HCT116 (cell line): Measurements from ENCODE around the gene TMEM208. TPM values are rescaled to one million over a fixed set of nuclear protein-coding genes. Genes with fewer than 3 reads are reported as not detected.

Experiments
- ATAC-seq: fragments of 200-7000 bp; cut with Tn5 transposase; 2 replicates; pipeline ENCODE4 v1.9.1; 2020; ENCODE audit warnings: mild to moderate bottlenecking, moderate library complexity
- BruUV-seq: library from RNA; stranded (reverse); fragments of 400-500 nt; replicated peaks from 2 replicates; lab custom pipeline; 2021; lab: Mats Ljungman, UMichigan
- CTCF ChIA-PET: fragments of 300-600 bp; sonication (Branson Sonifier 250); formaldehyde crosslinking; loops from one replicate; lab custom pipeline; 2021; ENCODE audit warnings: antibody characterized with exemption; lab: Charles Lee
- POLR2A ChIA-PET: fragments of 300-600, 350-600 bp; sonication (Branson Sonifier 250); formaldehyde crosslinking; loops from one replicate; lab custom pipeline; 2021; ENCODE audit warnings: antibody characterized with exemption; lab: Charles Lee
- RAD21 ChIA-PET, 2 experiments: fragments of 300-600 bp; sonication (Branson Sonifier 250); formaldehyde crosslinking; loops; one replicate each; lab custom pipeline; 2023; ENCODE audit warnings: low total read pairs in 2 of 2; ENCODE audit not compliant: uncharacterized antibody in 2 of 2, unreplicated experiment in 2 of 2, low non-redundant PET in 1 of 2; lab: Charles Lee
- DNase-seq: peaks from one replicate; pipeline ENCODE4 v3.0.0-alpha.2; 2010; ENCODE audit warnings: low read depth, low spot score
- H2AFZ ChIP-seq: fragments of 200-600 bp; shearing (Covaris generic), sonication (generic); 2 replicates; pipeline ENCODE4 v1.6.1; 2017; ENCODE audit warnings: low read depth, mixed run types, mixed read lengths, antibody characterized with exemption, low read length; ENCODE audit not compliant: poor library complexity, severe bottlenecking
- H3K27ac ChIP-seq: 2 replicates; pipeline ENCODE4 v1.5.1; 2012; ENCODE audit warnings: low read depth, low read length
- H3K27me3 ChIP-seq: fragments of 200-600 bp; sonication (generic); 2 replicates; pipeline ENCODE4 v1.6.1; 2016; ENCODE audit warnings: mixed run types, low read length, mixed read lengths; ENCODE audit not compliant: insufficient read depth
- H3K36me3 ChIP-seq, 2 experiments: fragments of 200-500 bp in 1 of 2; fragments of 200-600 bp in 1 of 2; sonication (Bioruptor generic) in 1 of 2; sonication (generic) in 1 of 2; 2 replicates each; pipeline versions ENCODE4 v1.5.1 to v1.6.1; 2014 to 2016; ENCODE audit warnings: low read length in 2 of 2, inconsistent platforms in 1 of 2, mixed read lengths in 1 of 2, mixed run types in 1 of 2; ENCODE audit not compliant: insufficient read depth in 2 of 2, control insufficient read depth in 1 of 2
- H3K4me1 ChIP-seq, 2 experiments: fragments of 200-600 bp in 1 of 2; sonication (generic) in 1 of 2; 2 replicates each; pipeline versions ENCODE4 v1.5.1 to v1.6.1; 2012 to 2017; ENCODE audit warnings: low read length in 2 of 2, inconsistent platforms in 1 of 2, mild to moderate bottlenecking in 1 of 2, mixed read lengths in 1 of 2, mixed run types in 1 of 2, moderate library complexity in 1 of 2; ENCODE audit not compliant: insufficient read depth in 2 of 2, control insufficient read depth in 1 of 2
- H3K4me2 ChIP-seq: fragments of 200-600 bp; sonication (generic); 2 replicates; pipeline ENCODE4 v1.6.1; 2017; ENCODE audit warnings: mixed run types, low read length, mixed read lengths
- H3K4me3 ChIP-seq, 2 experiments: fragments of 200-600 bp in 1 of 2; sonication (generic) in 1 of 2; replicated peaks in 1 of 2; 2 replicates each; pipeline ENCODE4 v1.5.1; 2011 to 2016; ENCODE audit warnings: low read length in 2 of 2, control low read depth in 1 of 2, low read depth in 1 of 2, mild to moderate bottlenecking in 1 of 2, mixed read lengths in 1 of 2, mixed run types in 1 of 2
- H3K79me2 ChIP-seq: fragments of 200-600 bp; sonication (generic); 2 replicates; pipeline ENCODE4 v1.6.1; 2017; ENCODE audit warnings: mild to moderate bottlenecking, mixed run types, low read length, moderate library complexity, mixed read lengths; ENCODE audit not compliant: insufficient read depth
- H3K9ac ChIP-seq: fragments of 200-600 bp; sonication (generic); 2 replicates; pipeline ENCODE4 v1.6.1; 2016; ENCODE audit warnings: low read length, mixed read lengths
- H3K9me2 ChIP-seq: fragments of 200-600 bp; sonication (generic), shearing (Covaris generic); 2 replicates; pipeline ENCODE4 v1.6.1; 2017; ENCODE audit warnings: mixed run types, mild to moderate bottlenecking, moderate library complexity; ENCODE audit not compliant: insufficient read depth
- H3K9me3 ChIP-seq, 2 experiments: fragments of 200-500 bp in 1 of 2; fragments of 200-600 bp in 1 of 2; sonication (Bioruptor generic) in 1 of 2; sonication (generic) in 1 of 2; 2 replicates each; pipeline ENCODE4 v1.6.1; 2014 to 2017; ENCODE audit warnings: low read length in 2 of 2, mixed read lengths in 2 of 2, inconsistent platforms in 1 of 2, low read depth in 1 of 2, mild to moderate bottlenecking in 1 of 2, mixed run types in 1 of 2, moderate library complexity in 1 of 2; ENCODE audit not compliant: control insufficient read depth in 1 of 2, insufficient read depth in 1 of 2
- H4K20me1 ChIP-seq: fragments of 200-600 bp; sonication (generic), shearing (Covaris generic); 2 replicates; pipeline ENCODE4 v1.6.1; 2017; ENCODE audit warnings: mixed run types, mild to moderate bottlenecking, moderate library complexity; ENCODE audit not compliant: insufficient read depth
- ATF3 ChIP-seq: IDR thresholded peaks from 2 replicates; pipeline ENCODE4 v1.6.1; 2012
- CBX3 ChIP-seq: IDR thresholded peaks from 2 replicates; pipeline ENCODE4 v1.6.1; 2012; ENCODE audit warnings: low read depth
- ELF1 ChIP-seq: IDR thresholded peaks from 2 replicates; pipeline ENCODE4 v1.6.1; 2012; ENCODE audit warnings: low read depth, borderline replicate concordance
- EZH2 ChIP-seq: fragments of 200-600 bp; sonication (generic); IDR thresholded peaks from 2 replicates; pipeline ENCODE4 v1.6.1; 2017; ENCODE audit warnings: antibody characterized with exemption, mixed run types
- EZH2phosphoT487 ChIP-seq: fragments of 200-600 bp; IDR thresholded peaks from 2 replicates; pipeline ENCODE4 v1.6.1; 2018; ENCODE audit warnings: antibody characterized with exemption, borderline replicate concordance
- FOSL1 ChIP-seq: IDR thresholded peaks from 2 replicates; pipeline ENCODE4 v1.6.1; 2012; ENCODE audit warnings: low read depth
- POLR2AphosphoS5 ChIP-seq: IDR thresholded peaks from 2 replicates; pipeline ENCODE4 v1.6.1; 2011; ENCODE audit warnings: mild to moderate bottlenecking, low read depth, low read length, moderate library complexity
- SRF ChIP-seq: IDR thresholded peaks from 2 replicates; pipeline ENCODE4 v1.6.1; 2012; ENCODE audit warnings: low read depth
- ZFX ChIP-seq: fragments of 450-650 bp; IDR thresholded peaks from 2 replicates; pipeline ENCODE4 v1.6.1; 2017
- ZNF274 ChIP-seq: fragments of 200-500 bp; sonication (Bioruptor generic); IDR thresholded peaks from 2 replicates; pipeline ENCODE4 v1.6.1; 2014; ENCODE audit warnings: mild to moderate bottlenecking, low read depth, low read length, inconsistent platforms
- intact Hi-C: fragments of 100-400 bp; cut with micrococcal nuclease; formaldehyde crosslinking; loops from 2 replicates; pipeline ENCODE4 v1.10.0; 2022
- total RNA-seq: library from RNA; stranded (reverse); gene quantifications from one replicate; pipeline ENCODE4 v1.2.1, GENCODE V29; 2021; ENCODE audit not compliant: unreplicated experiment
- TF ChIP-seq, protein P1 (sequence below): IDR thresholded peaks from 2 replicates; pipeline ENCODE4 v1.6.1; 2012; ENCODE audit warnings: low read depth

The TMEM208 gene
- total RNA-seq, 1 experiment from 2014 or later, result 36.1 TPM

- intact Hi-C loops, result no loop called here
- ChIA-PET CTCF (interaction anchor here (0.7 kb wide), 1 partner anchor 26 kb away, joined by 3 read pairs; no protein-coding TSS in a partner anchor), POLR2A (no interaction called here), RAD21 (no interaction called here)
- no TSS peak for BruUV-seq
- DNase-seq (no peak), ATAC-seq (no peak)
- TF ChIP-seq, protein P1, sequence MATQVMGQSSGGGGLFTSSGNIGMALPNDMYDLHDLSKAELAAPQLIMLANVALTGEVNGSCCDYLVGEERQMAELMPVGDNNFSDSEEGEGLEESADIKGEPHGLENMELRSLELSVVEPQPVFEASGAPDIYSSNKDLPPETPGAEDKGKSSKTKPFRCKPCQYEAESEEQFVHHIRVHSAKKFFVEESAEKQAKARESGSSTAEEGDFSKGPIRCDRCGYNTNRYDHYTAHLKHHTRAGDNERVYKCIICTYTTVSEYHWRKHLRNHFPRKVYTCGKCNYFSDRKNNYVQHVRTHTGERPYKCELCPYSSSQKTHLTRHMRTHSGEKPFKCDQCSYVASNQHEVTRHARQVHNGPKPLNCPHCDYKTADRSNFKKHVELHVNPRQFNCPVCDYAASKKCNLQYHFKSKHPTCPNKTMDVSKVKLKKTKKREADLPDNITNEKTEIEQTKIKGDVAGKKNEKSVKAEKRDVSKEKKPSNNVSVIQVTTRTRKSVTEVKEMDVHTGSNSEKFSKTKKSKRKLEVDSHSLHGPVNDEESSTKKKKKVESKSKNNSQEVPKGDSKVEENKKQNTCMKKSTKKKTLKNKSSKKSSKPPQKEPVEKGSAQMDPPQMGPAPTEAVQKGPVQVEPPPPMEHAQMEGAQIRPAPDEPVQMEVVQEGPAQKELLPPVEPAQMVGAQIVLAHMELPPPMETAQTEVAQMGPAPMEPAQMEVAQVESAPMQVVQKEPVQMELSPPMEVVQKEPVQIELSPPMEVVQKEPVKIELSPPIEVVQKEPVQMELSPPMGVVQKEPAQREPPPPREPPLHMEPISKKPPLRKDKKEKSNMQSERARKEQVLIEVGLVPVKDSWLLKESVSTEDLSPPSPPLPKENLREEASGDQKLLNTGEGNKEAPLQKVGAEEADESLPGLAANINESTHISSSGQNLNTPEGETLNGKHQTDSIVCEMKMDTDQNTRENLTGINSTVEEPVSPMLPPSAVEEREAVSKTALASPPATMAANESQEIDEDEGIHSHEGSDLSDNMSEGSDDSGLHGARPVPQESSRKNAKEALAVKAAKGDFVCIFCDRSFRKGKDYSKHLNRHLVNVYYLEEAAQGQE, result no peak
- TF ChIP-seq CBX3 (no peak), ATF3 (no peak), ZFX (no peak), ZNF274 (no peak), FOSL1 (no peak), EZH2phosphoT487 (no peak), ELF1 (no peak), EZH2 (no peak), POLR2AphosphoS5 (no peak), SRF (no peak)
- Histone ChIP-seq H4K20me1 (no peaks in the 10 kb centered on the region), H3K79me2 (peaks cover 71% of the 10 kb centered on the region), H3K4me2 (peak overlapping the region; percentile 87), H3K27me3 (no peaks in the 10 kb centered on the region), H2AFZ (no peak overlapping the region), H3K9me3 (no peaks in the 10 kb centered on the region), H3K27ac (peak overlapping the region; percentile 82), H3K4me1 (peaks cover 49 to 67% of the 10 kb centered on the region in 2 experiments), H3K9me2 (no peaks in the 10 kb centered on the region), H3K36me3 (peaks cover 9 to 19% of the 10 kb centered on the region in 2 experiments), H3K4me3 (0 out of 4 replicates have a peak overlapping the region, but pooled peaks of 1 of the 2 experiments have one; percentile 47), H3K9ac (peak overlapping the region; percentile 67)
Observed at GRCh38 chr16:67242138-67242730, 15.3 kb downstream of the TMEM208 start.
